Mesendoderm (in vitro differentiated cells): ENCODE measurements around the gene SCN7A.
A peak's percentile ranks its signal among the peaks of the same experiment; 100 is the strongest.

Experiments
- DNase-seq: peaks from one replicate; pipeline ENCODE4 v3.0.0; 2013
- H2AK5ac ChIP-seq: 2 replicates; pipeline ENCODE4 v1.6.1; 2013; ENCODE audit warnings: low read length, inconsistent platforms
- H2BK120ac ChIP-seq: 2 replicates; pipeline ENCODE4 v1.6.1; 2013; ENCODE audit warnings: low read depth, mild to moderate bottlenecking, low read length, moderate library complexity, mixed read lengths
- H2BK15ac ChIP-seq: replicated peaks from 2 replicates; pipeline ENCODE4 v1.6.1; 2013; ENCODE audit warnings: low read depth, mild to moderate bottlenecking, moderate library complexity
- H2BK5ac ChIP-seq: 2 replicates; pipeline ENCODE4 v1.6.1; 2013; ENCODE audit warnings: low read length, inconsistent platforms
- H3K18ac ChIP-seq: 2 replicates; pipeline ENCODE4 v1.6.1; 2013; ENCODE audit warnings: mild to moderate bottlenecking, low read length, mixed read lengths
- H3K23ac ChIP-seq: one replicate; pipeline ENCODE4 v1.6.1; 2013; ENCODE audit warnings: low read length
- H3K27ac ChIP-seq: 2 replicates; pipeline ENCODE4 v1.5.1; 2013; ENCODE audit warnings: low read depth, mild to moderate bottlenecking, inconsistent platforms, low read length, moderate library complexity
- H3K27me3 ChIP-seq: 2 replicates; pipeline ENCODE4 v1.6.1; 2013; ENCODE audit warnings: low read length, control low read depth, mild to moderate bottlenecking, inconsistent platforms; ENCODE audit not compliant: insufficient read depth, poor library complexity
- H3K36me3 ChIP-seq: 2 replicates; pipeline ENCODE4 v1.6.1; 2013; ENCODE audit warnings: low read length, inconsistent platforms; ENCODE audit not compliant: control insufficient read depth, insufficient read depth
- H3K4ac ChIP-seq: one replicate; pipeline ENCODE4 v1.6.1; 2013; ENCODE audit warnings: low read depth, mild to moderate bottlenecking, low read length, moderate library complexity
- H3K4me1 ChIP-seq: 2 replicates; pipeline ENCODE4 v1.6.1; 2013; ENCODE audit warnings: low read depth, low read length, inconsistent platforms; ENCODE audit not compliant: control insufficient read depth
- H3K4me2 ChIP-seq: 2 replicates; pipeline ENCODE4 v1.6.1; 2013; ENCODE audit warnings: low read length
- H3K4me3 ChIP-seq: 2 replicates; pipeline ENCODE4 v1.5.1; 2013; ENCODE audit warnings: mild to moderate bottlenecking, low read length
- H3K56ac ChIP-seq: one replicate; pipeline ENCODE4 v1.6.1; 2013; ENCODE audit warnings: low read length
- H3K79me1 ChIP-seq: 2 replicates; pipeline ENCODE4 v1.6.1; 2013; ENCODE audit warnings: low read length, inconsistent platforms
- H3K79me2 ChIP-seq: 2 replicates; pipeline ENCODE4 v1.6.1; 2013; ENCODE audit warnings: mild to moderate bottlenecking, low read length; ENCODE audit not compliant: control insufficient read depth, insufficient read depth
- H3K9ac ChIP-seq: 2 replicates; pipeline ENCODE4 v1.6.1; 2013; ENCODE audit warnings: low read length, inconsistent platforms
- H4K5ac ChIP-seq: one replicate; pipeline ENCODE4 v1.6.1; 2013; ENCODE audit warnings: low read length
- H4K8ac ChIP-seq: one replicate; pipeline ENCODE4 v1.6.1; 2013; ENCODE audit warnings: low read depth, mild to moderate bottlenecking, control low read depth, low read length, moderate library complexity
- WGBS: extraction: QIAGEN DNeasy Blood & Tissue Kit; methylation state at CpG from one replicate; pipeline ENCODE4 v1.1.7; 2013; ENCODE audit warnings: low lambda C conversion rate, missing lambda C conversion rate; ENCODE audit not compliant: insufficient coverage; ENCODE audit errors: extremely low coverage; 5-methylcytosine and 5-hydroxymethylcytosine counted together

The SCN7A gene

DNA sequence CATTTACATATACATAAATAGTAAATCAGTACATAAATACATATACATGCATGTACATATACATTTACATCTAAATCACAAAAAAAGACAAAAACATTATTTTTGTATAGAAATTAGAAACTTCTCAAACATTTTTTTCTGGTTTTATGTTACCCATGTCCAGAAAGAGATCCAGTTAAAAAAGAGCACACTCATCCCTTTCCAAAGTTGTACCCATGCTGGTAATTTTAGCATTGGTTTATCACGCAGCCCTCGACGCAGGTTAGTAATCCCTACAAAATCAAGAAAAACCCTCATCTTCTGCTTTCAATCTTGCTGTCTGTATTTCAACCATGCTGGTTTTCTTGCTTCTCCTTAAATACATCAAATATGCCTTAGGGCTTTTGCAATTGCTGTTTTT lies 128.8 kb downstream of the SCN7A start:
- no CpG with 5 or more reads among the region's 3 CpGs for WGBS

DNA sequence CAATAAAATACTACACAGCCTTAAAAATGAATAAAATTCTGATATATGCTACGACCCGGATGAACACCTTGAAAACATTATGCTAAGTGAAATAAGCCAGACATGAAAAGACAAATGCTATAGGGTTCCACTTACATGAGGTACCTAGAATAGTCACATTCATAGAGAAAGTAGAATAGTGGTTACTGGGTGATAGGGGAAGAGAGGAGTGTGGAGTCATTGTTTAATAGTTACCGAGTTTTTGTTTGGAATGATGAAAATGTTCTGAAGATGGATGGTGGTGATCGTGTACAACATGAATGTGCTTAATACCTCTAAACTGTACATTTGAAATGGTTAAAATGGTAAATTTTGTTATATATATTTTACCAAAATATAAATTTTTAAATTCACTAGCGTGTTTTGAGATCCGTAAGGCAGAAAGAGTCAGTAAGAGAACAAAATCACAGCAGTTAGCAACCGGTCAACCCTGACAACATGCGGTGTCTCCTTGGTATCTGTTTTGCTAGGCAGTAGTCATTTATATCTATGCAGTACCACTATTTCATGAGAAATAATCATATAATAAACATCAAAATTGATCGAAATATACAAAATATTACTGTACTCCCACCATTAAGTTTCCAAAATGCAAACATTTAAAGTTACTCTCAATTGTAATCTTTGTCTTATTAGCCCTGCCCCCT lies 129.4 kb downstream of the SCN7A start:
- no peak for DNase-seq
- no CpG with 5 or more reads among the region's 9 CpGs for WGBS
- Histone ChIP-seq H2BK120ac (no peak overlapping the region), H3K4me1 (no peaks in the 10 kb centered on the region), H3K36me3 (no peaks in the 10 kb centered on the region), H3K18ac (no peak overlapping the region), H3K27me3 (no peaks in the 10 kb centered on the region), H3K9ac (no peak overlapping the region), H2AK5ac (no peak overlapping the region), H3K4me2 (no peak overlapping the region), H3K4me3 (no peak overlapping the region), H3K27ac (no peak overlapping the region), H4K5ac (no peak overlapping the region), H3K4ac (no peak overlapping the region), H3K56ac (no peak overlapping the region), H2BK15ac (no peak overlapping the region), H2BK5ac (no peak overlapping the region), H4K8ac (no peak overlapping the region), H3K79me1 (no peaks in the 10 kb centered on the region), H3K79me2 (no peaks in the 10 kb centered on the region), H3K23ac (no peak overlapping the region)

More for the DNA sequence above, 128.8 kb downstream of the SCN7A start:
- Histone ChIP-seq H4K5ac (no peak overlapping the region), H3K56ac (no peak overlapping the region), H3K79me2 (no peaks in the 10 kb centered on the region), H3K4me3 (no peak overlapping the region), H3K23ac (no peak overlapping the region), H2BK5ac (no peak overlapping the region), H3K18ac (no peak overlapping the region), H3K4me2 (no peak overlapping the region), H3K36me3 (no peaks in the 10 kb centered on the region), H3K79me1 (no peaks in the 10 kb centered on the region), H3K27ac (no peak overlapping the region), H3K4ac (no peak overlapping the region), H2BK15ac (no peak overlapping the region), H3K9ac (no peak overlapping the region), H2BK120ac (no peak overlapping the region), H2AK5ac (no peak overlapping the region), H3K4me1 (no peaks in the 10 kb centered on the region), H3K27me3 (no peaks in the 10 kb centered on the region), H4K8ac (no peak overlapping the region)
- DNase-seq, result no peak

- Histone ChIP-seq H3K4me1 (no peaks in the 10 kb centered on the region), H3K56ac (no peak overlapping the region), H2AK5ac (no peak overlapping the region), H3K18ac (no peak overlapping the region), H2BK15ac (no peak overlapping the region), H3K9ac (no peak overlapping the region), H3K36me3 (no peaks in the 10 kb centered on the region), H3K27me3 (no peaks in the 10 kb centered on the region), H2BK5ac (no peak overlapping the region), H3K4me2 (no peak overlapping the region), H3K4me3 (no peak overlapping the region), H3K4ac (no peak overlapping the region), H4K8ac (no peak overlapping the region), H4K5ac (no peak overlapping the region), H3K23ac (no peak overlapping the region), H3K27ac (no peak overlapping the region), H3K79me1 (no peaks in the 10 kb centered on the region), H3K79me2 (no peaks in the 10 kb centered on the region), H2BK120ac (no peak overlapping the region)
- no CpG with 5 or more reads among the region's 3 CpGs for WGBS
- DNase-seq, result peak; percentile 38
Measured at GRCh38 chr2:166361351-166362153, 132.5 kb downstream of the SCN7A start.

GRCh38 chr2:166360906-166361305 lies 133.1 kb downstream of the SCN7A start:
- Histone ChIP-seq H2BK120ac (no peak overlapping the region), H3K4me1 (no peaks in the 10 kb centered on the region), H3K56ac (no peak overlapping the region), H2AK5ac (no peak overlapping the region), H3K27ac (no peak overlapping the region), H3K79me1 (no peaks in the 10 kb centered on the region), H2BK5ac (no peak overlapping the region), H3K36me3 (no peaks in the 10 kb centered on the region), H3K9ac (no peak overlapping the region), H3K18ac (no peak overlapping the region), H4K8ac (no peak overlapping the region), H2BK15ac (no peak overlapping the region), H4K5ac (no peak overlapping the region), H3K27me3 (no peaks in the 10 kb centered on the region), H3K4me3 (no peak overlapping the region), H3K23ac (no peak overlapping the region), H3K4ac (no peak overlapping the region), H3K4me2 (no peak overlapping the region), H3K79me2 (no peaks in the 10 kb centered on the region)
- no peak for DNase-seq
- no CpG with 5 or more reads among the region's 2 CpGs for WGBS

DNA sequence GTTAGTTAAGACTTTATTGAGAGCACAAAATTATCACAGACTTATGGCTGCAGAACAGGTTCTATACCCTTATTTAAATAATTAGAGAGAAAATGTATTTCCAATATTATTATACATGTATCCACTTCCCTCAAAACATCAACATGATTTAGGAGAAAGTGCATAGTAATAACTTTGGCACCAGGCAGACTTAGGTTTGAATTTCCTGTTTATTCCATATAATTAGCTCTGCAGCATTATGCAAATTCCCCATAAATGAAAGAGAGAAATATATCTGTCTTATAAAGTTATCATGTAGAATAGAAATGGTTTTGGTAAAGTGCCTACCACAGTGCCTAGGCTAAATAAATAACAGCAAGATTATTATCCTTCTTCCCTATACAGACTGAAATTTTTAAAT lies 133.6 kb downstream of the SCN7A start:
- Histone ChIP-seq H3K56ac (no peak overlapping the region), H3K79me2 (no peaks in the 10 kb centered on the region), H2AK5ac (no peak overlapping the region), H3K4ac (no peak overlapping the region), H3K9ac (no peak overlapping the region), H3K79me1 (no peaks in the 10 kb centered on the region), H3K27me3 (no peaks in the 10 kb centered on the region), H2BK5ac (no peak overlapping the region), H2BK120ac (no peak overlapping the region), H3K23ac (no peak overlapping the region), H4K5ac (no peak overlapping the region), H4K8ac (no peak overlapping the region), H2BK15ac (no peak overlapping the region), H3K18ac (no peak overlapping the region), H3K36me3 (no peaks in the 10 kb centered on the region), H3K4me3 (no peak overlapping the region), H3K27ac (no peak overlapping the region), H3K4me2 (no peak overlapping the region), H3K4me1 (no peaks in the 10 kb centered on the region)
- no peak for DNase-seq
